ENCODE results near the gene ADH4.
"Not testable (repeated sequence)": the region's sequence is repeated elsewhere in the genome, so short reads cannot be mapped to it uniquely, and the experiment has no call there.

- TF ChIP-seq CTCF (IDR thresholded peaks at IDR 0.05; ENCODE audit: extremely low read depth in 1 of 2, insufficient read depth in 1 of 2, low read depth in 1 of 2, low read length in 2 of 2); POLR2A (IDR thresholded peaks at IDR 0.05; ENCODE audit: low read depth, low read length); EZH2 (IDR thresholded peaks at IDR 0.05; ENCODE audit: borderline replicate concordance, low read depth, low read length, severe bottlenecking); MYC (IDR thresholded peaks at IDR 0.05; ENCODE audit: low read depth, low read length); POLR2AphosphoS5 (IDR thresholded peaks at IDR 0.05; ENCODE audit: insufficient read depth, low read depth, low read length); FOS (IDR thresholded peaks at IDR 0.05; ENCODE audit: borderline replicate concordance, insufficient read depth, low read length): not testable (repeated sequence)
Observed at GRCh38 chr4:99099814-99100213, 44.3 kb downstream of the ADH4 start.
